Spleen (tissue), 11 donors: ENCODE data around the gene TTLL9. TPM values are rescaled to one million over a fixed set of nuclear protein-coding genes. Genes with fewer than 3 reads are reported as not detected.

Experiments used
- DNase-seq: peaks from one replicate; pipeline ENCODE4 v3.0.0-alpha.2; 2020
- H3K27ac ChIP-seq, 8 donors: fragments of 200-600 bp; sonication (generic) in 7 of 8; 1 replicate in 4 of 8; 2 replicates in 4 of 8; pipeline versions ENCODE4 v1.5.0 to v1.8.0; 2016 to 2021; ENCODE audit warnings: inconsistent platforms in 4 of 8, mild to moderate bottlenecking in 4 of 8, moderate library complexity in 1 of 8
- H3K27me3 ChIP-seq, 7 donors: fragments of 200-600 bp; sonication (generic) in 6 of 7; replicated peaks in 1 of 7; 1 replicate in 4 of 7; 2 replicates in 3 of 7; pipeline versions ENCODE4 v1.5.0 to v1.8.0; 2016 to 2021; ENCODE audit warnings: inconsistent platforms in 3 of 7, mild to moderate bottlenecking in 1 of 7
- H3K36me3 ChIP-seq, 6 donors: fragments of 200-600 bp; sonication (generic) in 5 of 6; 1 replicate in 4 of 6; 2 replicates in 2 of 6; pipeline versions ENCODE4 v1.5.0 to v1.8.0; 2016 to 2021; ENCODE audit warnings: inconsistent platforms in 2 of 6
- H3K4me1 ChIP-seq, 6 donors: fragments of 200-600 bp; sonication (generic) in 5 of 6; 1 replicate in 3 of 6; 2 replicates in 3 of 6; pipeline versions ENCODE4 v1.5.0 to v1.8.0; 2016 to 2021; ENCODE audit warnings: inconsistent platforms in 3 of 6
- H3K4me3 ChIP-seq, 8 donors: fragments of 200-600 bp; sonication (generic) in 7 of 8; 1 replicate in 4 of 8; 2 replicates in 4 of 8; pipeline versions ENCODE4 v1.5.0 to v1.8.0; 2016 to 2021; ENCODE audit warnings: inconsistent platforms in 4 of 8, mild to moderate bottlenecking in 4 of 8, moderate library complexity in 2 of 8
- H3K9me3 ChIP-seq, 8 donors: fragments of 200-600 bp; sonication (generic) in 7 of 8; 1 replicate in 4 of 8; 2 replicates in 4 of 8; pipeline versions ENCODE4 v1.5.0 to v1.8.0; 2016 to 2021; ENCODE audit warnings: inconsistent platforms in 4 of 8
- POLR2A ChIP-seq, 3 donors: fragments of 450-650 bp; IDR thresholded peaks; one replicate each; pipeline ENCODE4 v1.5.1; 2017; ENCODE audit warnings: antibody characterized with exemption in 3 of 3, mild to moderate bottlenecking in 1 of 3
- POLR2AphosphoS5 ChIP-seq, 3 donors: sonication (generic); formaldehyde crosslinking; IDR thresholded peaks; one replicate each; pipeline ENCODE4 v1.5.1; 2017; ENCODE audit warnings: antibody characterized with exemption in 3 of 3
- WGBS, 5 donors: extraction: QIAGEN DNeasy Blood & Tissue Kit in 3 of 5; methylation state at CpG; one replicate each; pipeline versions ENCODE4 v1.1.5 to v1.1.7; 2013 to 2018; 5-methylcytosine and 5-hydroxymethylcytosine counted together
- intact Hi-C: fragments of 100-400 bp; cut with DNase I; formaldehyde crosslinking; loops from one replicate; pipeline ENCODE4 v1.15.0; 2023; ENCODE audit warnings: low total_unique reads
- polyA plus RNA-seq, 3 donors: library from polyadenylated mRNA; stranded (reverse); fragments of 200-250 nt; gene quantifications; one replicate each; pipeline ENCODE4 v1.2.1, GENCODE V29; 2013
- total RNA-seq, 7 donors: library from RNA; depleted of rRNA in 3 of 7; stranded (reverse); fragments of >200 nt in 3 of 7; fragmentation: NEBNext Ultra II Directional in 4 of 7; extraction: Animal tissue kit (Norgen Biotek cat#: 25700) in 4 of 7; gene quantifications; one replicate each; pipeline versions ENCODE4 v1.1.0 to v1.2.1, GENCODE V29; 2016 to 2021
- TF ChIP-seq, protein P1 (sequence below), 11 experiments: fragments of 200-600 bp in 7 of 11; fragments of 450-650 bp in 4 of 11; sonication (generic) in 4 of 11; IDR thresholded peaks in 8 of 11; conservative IDR thresholded peaks in 3 of 11; 1 replicate in 7 of 11; 2 replicates in 4 of 11; pipeline versions ENCODE4 v1.4.0 to v1.8.0; 2016 to 2021; ENCODE audit warnings: antibody characterized with exemption in 11 of 11, inconsistent platforms in 4 of 11, mild to moderate bottlenecking in 1 of 11
- donor health status: healthy with polysubstance abuse.
- donor health status: DM: no; HTN: no; CAD: no; lungs with moderate emphysema.
- donor health status: DM: no; HTN: no; CAD: no.
- donor health status: Bipolar disorder and iron deficiency.
- donor health status: healthy.
- donor health status: DM: no; HTN: no; CAD: no.
- donor health status: DM: yes; HTN: yes; CAD: no.

Gene TTLL9
- total and polyA plus RNA-seq, 10 donors: 0.22 to 0.79 (median 0.33) TPM

DNA sequence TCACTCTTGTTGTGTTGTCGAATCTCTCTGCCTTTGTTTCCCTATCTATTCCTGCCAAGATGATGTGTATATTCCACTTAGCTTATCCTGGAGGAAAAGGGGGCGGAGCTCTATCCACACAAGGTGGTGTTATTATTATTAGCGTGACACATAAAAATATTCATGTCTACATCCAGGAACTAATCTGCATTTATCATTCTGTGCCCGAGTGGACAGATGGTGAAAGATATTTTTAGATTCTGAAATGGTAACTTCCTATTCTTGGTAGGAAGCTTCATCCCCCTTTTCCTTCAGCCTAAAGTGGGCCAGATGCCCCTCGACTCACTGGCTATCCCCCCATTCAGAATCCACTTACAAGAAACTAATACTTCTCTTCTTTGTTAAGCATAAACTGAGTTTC is 99.6 kb downstream of the TTLL9 start:
- H3K27me3 ChIP-seq: peaks cover 0 to 74% (median 20%) of the 10 kb centered on the region in 7 donors
- H3K4me3 ChIP-seq: no peak overlapping the region
- H3K9me3 ChIP-seq: no peaks in the 10 kb centered on the region
- peaks cover 4 to 20% (median 10%) of the 10 kb centered on the region in 6 donors for H3K4me1 ChIP-seq
- H3K27ac ChIP-seq: no peak overlapping the region
- TF ChIP-seq, protein P1, sequence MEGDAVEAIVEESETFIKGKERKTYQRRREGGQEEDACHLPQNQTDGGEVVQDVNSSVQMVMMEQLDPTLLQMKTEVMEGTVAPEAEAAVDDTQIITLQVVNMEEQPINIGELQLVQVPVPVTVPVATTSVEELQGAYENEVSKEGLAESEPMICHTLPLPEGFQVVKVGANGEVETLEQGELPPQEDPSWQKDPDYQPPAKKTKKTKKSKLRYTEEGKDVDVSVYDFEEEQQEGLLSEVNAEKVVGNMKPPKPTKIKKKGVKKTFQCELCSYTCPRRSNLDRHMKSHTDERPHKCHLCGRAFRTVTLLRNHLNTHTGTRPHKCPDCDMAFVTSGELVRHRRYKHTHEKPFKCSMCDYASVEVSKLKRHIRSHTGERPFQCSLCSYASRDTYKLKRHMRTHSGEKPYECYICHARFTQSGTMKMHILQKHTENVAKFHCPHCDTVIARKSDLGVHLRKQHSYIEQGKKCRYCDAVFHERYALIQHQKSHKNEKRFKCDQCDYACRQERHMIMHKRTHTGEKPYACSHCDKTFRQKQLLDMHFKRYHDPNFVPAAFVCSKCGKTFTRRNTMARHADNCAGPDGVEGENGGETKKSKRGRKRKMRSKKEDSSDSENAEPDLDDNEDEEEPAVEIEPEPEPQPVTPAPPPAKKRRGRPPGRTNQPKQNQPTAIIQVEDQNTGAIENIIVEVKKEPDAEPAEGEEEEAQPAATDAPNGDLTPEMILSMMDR (IDR thresholded peaks at IDR 0.05 in 8 of 11, conservative IDR thresholded peaks at IDR 0.05 in 3 of 11): no peak
- TF ChIP-seq POLR2A (IDR thresholded peaks at IDR 0.05): no peak
- no peak for TF ChIP-seq POLR2AphosphoS5 (IDR thresholded peaks at IDR 0.05)
- 47 to 60% (median 51%) methylated on average over 5 of the region's 5 CpGs for WGBS, 5 donors
- H3K36me3 ChIP-seq: no peaks in the 10 kb centered on the region
- DNase-seq: no peak
- intact Hi-C loops: no loop called here

DNA sequence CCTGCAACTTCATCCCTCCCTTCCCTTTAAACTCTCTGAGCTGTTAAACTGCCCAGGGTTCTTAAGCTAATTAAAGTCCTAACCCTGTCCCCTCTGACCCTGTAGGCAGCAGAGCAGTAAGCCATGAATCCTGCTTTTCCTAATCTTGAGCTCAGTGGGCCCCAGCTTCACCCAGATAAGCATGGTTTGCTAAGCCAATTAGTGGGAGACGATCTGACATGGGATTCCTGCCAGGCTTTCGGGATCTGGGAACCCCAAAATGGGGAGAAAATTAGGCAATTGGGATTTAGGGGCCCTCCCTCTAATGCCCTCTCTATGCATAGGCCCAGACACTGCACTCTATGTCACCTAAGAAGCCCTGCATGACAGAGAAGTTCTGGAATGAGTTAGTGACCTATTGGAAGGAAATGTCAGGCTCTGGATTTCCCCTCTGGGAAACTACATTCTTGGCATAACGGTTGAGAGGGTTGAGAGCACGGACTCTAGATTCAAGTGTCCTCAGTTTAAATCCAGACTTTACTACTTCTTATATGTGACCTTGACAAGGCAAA is 102.1 kb downstream of the TTLL9 start:
- H3K27me3 ChIP-seq: peaks cover 0 to 68% (median 5%) of the 10 kb centered on the region in 7 donors
- TF ChIP-seq POLR2AphosphoS5 (IDR thresholded peaks at IDR 0.05) (no peak), POLR2A (IDR thresholded peaks at IDR 0.05) (no peak)
- TF ChIP-seq, protein P1 (IDR thresholded peaks at IDR 0.05 in 8 of 11, conservative IDR thresholded peaks at IDR 0.05 in 3 of 11): no peak
- 40 to 61% (median 53%) methylated on average over 4 of the region's 4 CpGs for WGBS, 5 donors
- DNase-seq: no peak
- peaks cover 4 to 15% (median 9%) of the 10 kb centered on the region in 6 donors for H3K4me1 ChIP-seq
- no peak overlapping the region for H3K4me3 ChIP-seq
- no peaks in the 10 kb centered on the region for H3K9me3 ChIP-seq
- H3K27ac ChIP-seq: no peak overlapping the region
- no peaks in the 10 kb centered on the region for H3K36me3 ChIP-seq
- intact Hi-C loops: no loop called here

DNA sequence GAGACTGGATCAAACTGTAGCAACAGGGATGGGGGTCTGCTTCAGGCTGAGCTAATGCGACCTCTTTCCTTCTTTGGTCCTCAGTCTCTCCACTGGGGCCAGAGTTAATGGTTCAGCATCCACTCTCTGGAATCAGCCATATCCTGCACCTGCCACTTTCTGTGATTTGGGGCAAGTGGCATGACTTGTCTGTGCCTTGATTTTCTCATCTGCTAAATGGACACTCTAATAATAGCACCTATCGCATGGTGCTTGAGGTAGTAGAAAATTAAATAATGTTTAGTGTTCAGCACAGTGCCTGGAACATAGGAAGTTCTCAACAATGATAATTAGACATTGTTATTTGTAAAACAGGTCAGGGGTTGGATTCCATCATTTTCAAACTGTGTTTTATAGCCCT is 103.9 kb downstream of the TTLL9 start:
- H3K4me3 ChIP-seq: no peak overlapping the region
- 85 to 96% (median 95%) methylated on average over 2 of the region's 2 CpGs for WGBS, 5 donors
- no peaks in the 10 kb centered on the region for H3K9me3 ChIP-seq
- H3K4me1 ChIP-seq: no peaks in the 10 kb centered on the region
- intact Hi-C loops: no loop called here
- no peak overlapping the region for H3K27ac ChIP-seq
- H3K36me3 ChIP-seq: no peaks in the 10 kb centered on the region
- TF ChIP-seq, protein P1 (IDR thresholded peaks at IDR 0.05 in 8 of 11, conservative IDR thresholded peaks at IDR 0.05 in 3 of 11): no peak
- no peak for TF ChIP-seq POLR2A (IDR thresholded peaks at IDR 0.05)
- no peak for TF ChIP-seq POLR2AphosphoS5 (IDR thresholded peaks at IDR 0.05)
- peaks cover 0 to 50% (median 0%) of the 10 kb centered on the region in 7 donors for H3K27me3 ChIP-seq
- DNase-seq: no peak

DNA sequence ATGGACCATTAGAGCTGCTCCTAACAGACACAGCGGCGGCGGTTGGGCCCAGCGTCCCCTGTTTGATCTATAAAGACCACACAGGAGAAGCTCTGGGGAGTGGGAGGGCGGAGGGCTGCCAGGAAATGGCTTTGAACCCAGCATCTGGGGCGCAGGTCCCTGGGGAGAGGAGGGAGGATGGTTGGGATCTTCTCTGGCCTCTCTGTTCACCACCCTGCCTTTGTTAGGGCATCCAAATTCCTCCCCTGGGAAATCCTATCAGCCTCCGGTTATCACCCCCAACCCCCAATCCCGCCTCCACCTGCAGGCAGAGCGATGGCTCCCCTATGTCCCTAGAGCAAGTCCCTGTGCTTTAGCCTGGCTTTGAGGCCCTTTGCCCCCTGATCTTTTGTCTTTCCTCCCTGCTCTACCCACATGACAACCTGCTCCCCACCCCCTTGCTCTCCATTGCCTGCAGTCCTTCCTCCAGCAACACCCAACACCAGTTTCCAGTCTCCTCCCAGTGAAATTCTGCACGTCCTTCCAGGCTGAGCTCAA is 104.6 kb downstream of the TTLL9 start:
- no peaks in the 10 kb centered on the region for H3K4me1 ChIP-seq
- H3K36me3 ChIP-seq: no peaks in the 10 kb centered on the region
- no peaks in the 10 kb centered on the region for H3K9me3 ChIP-seq
- H3K27ac ChIP-seq: no peak overlapping the region
- WGBS, 5 donors: 41 to 65% (median 46%) methylated on average over 7 to 10 of the region's 10 CpGs
- intact Hi-C loops: no loop called here
- no peak for DNase-seq
- H3K4me3 ChIP-seq: no peak overlapping the region
- TF ChIP-seq, protein P1 (IDR thresholded peaks at IDR 0.05 in 8 of 11, conservative IDR thresholded peaks at IDR 0.05 in 3 of 11): no peak
- no peak for TF ChIP-seq POLR2A (IDR thresholded peaks at IDR 0.05)
- peaks cover 0 to 43% (median 0%) of the 10 kb centered on the region in 7 donors for H3K27me3 ChIP-seq
